SK-N-SH treated with all-trans-retinoic acid at 6 μM for 48 hours (cell line): Measurements from ENCODE around the gene ZNF317.

Source experiments
- ATAC-seq: fragments of 200-7000 bp; cut with Tn5 transposase; 3 replicates; pipeline ENCODE4 v1.9.1; 2020; ENCODE audit warnings: mild to moderate bottlenecking, moderate library complexity
- BACH2 ChIP-seq: fragments of 250-450 bp; sonication (Bioruptor Pico); IDR thresholded peaks from 2 replicates; pipeline ENCODE4 v1.9.0; 2021; ENCODE audit warnings: mild to moderate bottlenecking, borderline replicate concordance
- CSDC2 ChIP-seq: fragments of 250-450 bp; sonication (Bioruptor Pico); IDR thresholded peaks from 2 replicates; pipeline ENCODE4 v1.5.0; 2020; ENCODE audit warnings: mild to moderate bottlenecking, moderate library complexity
- CSRNP3 ChIP-seq: fragments of 250-450 bp; sonication (Bioruptor Pico); IDR thresholded peaks from 2 replicates; pipeline ENCODE4 v1.5.1; 2021; ENCODE audit warnings: mild to moderate bottlenecking, moderate library complexity
- ESRRG ChIP-seq: fragments of 250-450 bp; sonication (Bioruptor Pico); IDR thresholded peaks from 2 replicates; pipeline ENCODE4 v1.6.1; 2021; ENCODE audit warnings: mild to moderate bottlenecking
- GLIS3 ChIP-seq: fragments of 250-450 bp; sonication (Bioruptor Pico); IDR thresholded peaks from 2 replicates; pipeline ENCODE4 v1.5.0; 2020; ENCODE audit warnings: mild to moderate bottlenecking, moderate library complexity
- ISL1 ChIP-seq: fragments of 250-450 bp; sonication (Bioruptor Pico); IDR thresholded peaks from 2 replicates; pipeline ENCODE4 v2.1.2; 2022; ENCODE audit warnings: mild to moderate bottlenecking, moderate library complexity
- OSR1 ChIP-seq: fragments of 250-450 bp; sonication (Bioruptor Pico); IDR thresholded peaks from 2 replicates; pipeline ENCODE4 v1.8.0; 2022; ENCODE audit warnings: moderate library complexity, mild to moderate bottlenecking, inconsistent platforms
- PATZ1 ChIP-seq: fragments of 250-450 bp; sonication (Bioruptor Pico); IDR thresholded peaks from 2 replicates; pipeline ENCODE4 v1.8.0; 2020; ENCODE audit warnings: mild to moderate bottlenecking, moderate library complexity, borderline replicate concordance
- PPARA ChIP-seq: fragments of 250-450 bp; sonication (Bioruptor Pico); IDR thresholded peaks from 2 replicates; pipeline ENCODE4 v1.5.0; 2020; ENCODE audit warnings: mild to moderate bottlenecking, borderline replicate concordance
- SNAI2 ChIP-seq: fragments of 250-450 bp; sonication (Bioruptor Pico); IDR thresholded peaks from 2 replicates; pipeline ENCODE4 v1.5.0; 2020; ENCODE audit warnings: mild to moderate bottlenecking, moderate library complexity
- TCF4 ChIP-seq: fragments of 250-450 bp; sonication (Bioruptor Pico); IDR thresholded peaks from 2 replicates; pipeline ENCODE4 v1.8.0; 2021; ENCODE audit warnings: mild to moderate bottlenecking, moderate library complexity, borderline replicate concordance
- TOX ChIP-seq: fragments of 250-450 bp; sonication (Bioruptor Pico); IDR thresholded peaks from 2 replicates; pipeline ENCODE4 v1.8.0; 2021; ENCODE audit warnings: mild to moderate bottlenecking, moderate library complexity, borderline replicate concordance
- TSHZ2 ChIP-seq: fragments of 250-450 bp; sonication (Bioruptor Pico); IDR thresholded peaks from 2 replicates; pipeline ENCODE4 v1.5.0; 2020; ENCODE audit warnings: mild to moderate bottlenecking, moderate library complexity
- ZC3H10 ChIP-seq: fragments of 250-450 bp; sonication (Bioruptor Pico); IDR thresholded peaks from 2 replicates; pipeline ENCODE4 v1.5.1; 2021; ENCODE audit warnings: mild to moderate bottlenecking, moderate library complexity
- ZFP30 ChIP-seq: fragments of 450-650 bp; formaldehyde crosslinking; IDR thresholded peaks from 2 replicates; pipeline ENCODE4 v1.5.0; 2022; ENCODE audit warnings: mild to moderate bottlenecking, moderate library complexity
- ZNF565 ChIP-seq: fragments of 450-650 bp; formaldehyde crosslinking; conservative IDR thresholded peaks from 2 replicates; pipeline ENCODE4 v1.5.0; 2020; ENCODE audit warnings: low read depth, mild to moderate bottlenecking, moderate library complexity
- ZNF70 ChIP-seq: fragments of 450-650 bp; formaldehyde crosslinking; IDR thresholded peaks from 2 replicates; pipeline ENCODE4 v1.5.0; 2020; ENCODE audit warnings: mild to moderate bottlenecking, moderate library complexity
- ZNF8 ChIP-seq: fragments of 450-650 bp; formaldehyde crosslinking; IDR thresholded peaks from 2 replicates; pipeline ENCODE4 v1.5.0; 2020; ENCODE audit warnings: mild to moderate bottlenecking, moderate library complexity
- TF ChIP-seq, protein P1 (sequence below): fragments of 250-450 bp; sonication (Bioruptor Pico); IDR thresholded peaks from 2 replicates; pipeline ENCODE4 v1.5.1; 2020; ENCODE audit warnings: low read depth, mild to moderate bottlenecking, moderate library complexity
- TF ChIP-seq, protein P2 (sequence below): fragments of 250-450 bp; sonication (Bioruptor Pico); IDR thresholded peaks from 2 replicates; pipeline ENCODE4 v1.8.0; 2021; ENCODE audit warnings: low read depth, mild to moderate bottlenecking, moderate library complexity, borderline replicate concordance

Gene ZNF317

DNA sequence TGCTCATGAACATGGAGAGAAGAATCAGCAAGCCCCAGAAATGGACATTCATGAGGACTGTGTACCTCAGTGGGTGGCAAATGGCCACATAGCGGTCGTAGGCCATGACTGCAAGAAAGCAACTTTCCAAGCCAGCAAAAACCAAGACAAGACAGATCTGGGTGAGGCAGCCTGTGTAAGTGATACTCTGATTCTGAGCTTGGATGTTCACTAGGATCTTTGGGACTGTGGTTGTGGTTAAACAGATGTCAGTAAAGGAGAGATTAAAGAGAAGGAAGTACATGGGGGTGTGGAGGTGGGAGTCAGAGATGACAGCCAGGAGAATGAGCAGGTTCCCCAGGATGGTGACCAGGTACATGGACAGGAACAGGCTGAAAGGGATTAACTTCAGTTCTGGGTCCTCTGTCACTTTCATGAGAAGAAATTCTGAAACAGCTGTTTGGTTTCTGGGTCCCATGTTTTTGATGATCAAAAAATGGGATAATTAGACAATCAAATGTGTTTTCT lies 24.8 kb upstream of the ZNF317 start, which contains the start of gene OR7G1:
OR7G1 (minus strand) TSS at position 457 of the 507 bp plus-strand sequence; CDS start at position 457, 0 bp downstream.
- no peak for ATAC-seq
- TF ChIP-seq ZNF565 (no peak), PATZ1 (no peak), ISL1 (no peak), ZNF8 (CRISPR knock-in tag) (no peak), TSHZ2 (CRISPR knock-in tag) (no peak), GLIS3 (CRISPR knock-in tag) (no peak), TOX (no peak), CSRNP3 (CRISPR knock-in tag) (no peak), ZC3H10 (no peak), TCF4 (CRISPR knock-in tag) (no peak), SNAI2 (CRISPR knock-in tag) (no peak), OSR1 (CRISPR knock-in tag) (no peak), CSDC2 (CRISPR knock-in tag) (no peak), ZFP30 (no peak), BACH2 (CRISPR knock-in tag) (no peak)
- TF ChIP-seq, protein P1, sequence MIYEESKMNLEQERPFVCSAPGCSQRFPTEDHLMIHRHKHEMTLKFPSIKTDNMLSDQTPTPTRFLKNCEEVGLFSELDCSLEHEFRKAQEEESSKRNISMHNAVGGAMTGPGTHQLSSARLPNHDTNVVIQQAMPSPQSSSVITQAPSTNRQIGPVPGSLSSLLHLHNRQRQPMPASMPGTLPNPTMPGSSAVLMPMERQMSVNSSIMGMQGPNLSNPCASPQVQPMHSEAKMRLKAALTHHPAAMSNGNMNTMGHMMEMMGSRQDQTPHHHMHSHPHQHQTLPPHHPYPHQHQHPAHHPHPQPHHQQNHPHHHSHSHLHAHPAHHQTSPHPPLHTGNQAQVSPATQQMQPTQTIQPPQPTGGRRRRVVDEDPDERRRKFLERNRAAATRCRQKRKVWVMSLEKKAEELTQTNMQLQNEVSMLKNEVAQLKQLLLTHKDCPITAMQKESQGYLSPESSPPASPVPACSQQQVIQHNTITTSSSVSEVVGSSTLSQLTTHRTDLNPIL (CRISPR knock-in tag), result no peak

DNA sequence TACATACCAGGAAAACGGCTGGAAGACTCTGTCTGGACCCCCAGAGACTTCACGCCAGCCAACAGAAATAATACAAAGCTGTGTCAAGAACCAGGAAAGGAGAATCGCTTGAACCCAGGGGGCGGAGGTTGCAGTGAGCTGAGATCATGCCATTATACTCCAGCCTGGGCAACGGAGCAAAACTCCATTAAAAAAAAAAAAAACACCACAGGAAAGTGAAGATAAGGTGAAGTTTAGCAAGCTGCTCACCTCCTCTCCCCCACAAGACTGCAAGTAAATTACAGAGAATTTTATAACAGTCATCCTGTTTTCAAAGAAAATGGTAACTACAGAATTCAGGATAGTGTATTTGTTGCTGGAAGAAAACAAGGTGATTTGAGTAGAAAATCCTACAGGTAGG lies 23.6 kb upstream of the ZNF317 start:
- TF ChIP-seq PPARA (CRISPR knock-in tag) (no peak), TCF4 (CRISPR knock-in tag) (no peak)
- ATAC-seq, result no peak

DNA sequence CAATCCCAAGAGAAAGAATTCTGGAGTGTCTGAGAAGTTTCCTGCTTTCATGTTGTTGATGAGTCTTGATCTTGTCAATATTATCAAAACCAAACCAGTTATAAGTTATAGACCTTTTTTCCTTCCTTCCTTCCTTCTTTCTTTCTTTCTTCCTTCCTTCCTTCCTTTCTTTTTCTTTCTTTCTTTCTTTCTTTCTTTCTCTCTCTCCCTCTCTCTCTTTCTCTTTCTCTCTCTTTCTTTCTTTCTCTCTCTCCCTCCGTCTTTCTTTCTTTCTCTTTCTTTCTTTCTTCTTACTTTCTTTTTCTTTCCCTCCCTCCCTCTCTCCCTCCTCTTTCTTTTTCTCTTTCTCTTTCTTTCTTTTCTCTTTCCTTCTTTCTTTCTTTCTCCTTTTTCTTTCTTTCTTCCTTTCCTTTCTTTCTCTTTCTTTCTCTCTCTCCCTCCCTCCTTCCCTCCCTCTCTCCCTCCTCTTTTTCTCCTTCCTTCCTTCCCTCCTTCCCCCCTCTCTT lies 13.2 kb upstream of the ZNF317 start, which contains the start of gene OR7G3:
OR7G3 (minus strand) TSS at position 51 of the 506 bp plus-strand sequence; CDS start at position 51, 0 bp downstream.
- TF ChIP-seq ESRRG (CRISPR knock-in tag), result no peak
- TF ChIP-seq PATZ1, result no peak
- TF ChIP-seq TSHZ2 (CRISPR knock-in tag), result no peak
- no peak for TF ChIP-seq ZNF8 (CRISPR knock-in tag)
- no peak for TF ChIP-seq CSRNP3 (CRISPR knock-in tag)
- no peak for TF ChIP-seq ZNF70 (CRISPR knock-in tag)
- TF ChIP-seq, protein P2, sequence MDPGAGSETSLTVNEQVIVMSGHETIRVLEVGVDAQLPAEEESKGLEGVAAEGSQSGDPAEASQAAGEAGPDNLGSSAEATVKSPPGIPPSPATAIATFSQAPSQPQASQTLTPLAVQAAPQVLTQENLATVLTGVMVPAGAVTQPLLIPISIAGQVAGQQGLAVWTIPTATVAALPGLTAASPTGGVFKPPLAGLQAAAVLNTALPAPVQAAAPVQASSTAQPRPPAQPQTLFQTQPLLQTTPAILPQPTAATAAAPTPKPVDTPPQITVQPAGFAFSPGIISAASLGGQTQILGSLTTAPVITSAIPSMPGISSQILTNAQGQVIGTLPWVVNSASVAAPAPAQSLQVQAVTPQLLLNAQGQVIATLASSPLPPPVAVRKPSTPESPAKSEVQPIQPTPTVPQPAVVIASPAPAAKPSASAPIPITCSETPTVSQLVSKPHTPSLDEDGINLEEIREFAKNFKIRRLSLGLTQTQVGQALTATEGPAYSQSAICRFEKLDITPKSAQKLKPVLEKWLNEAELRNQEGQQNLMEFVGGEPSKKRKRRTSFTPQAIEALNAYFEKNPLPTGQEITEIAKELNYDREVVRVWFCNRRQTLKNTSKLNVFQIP (CRISPR knock-in tag), result no peak
- TF ChIP-seq, all 23 proteins: peak for 0
- no peak for ATAC-seq
